A549 (cell line): ENCODE data around the gene XPR1.

Experiments used
- RAD21 ChIP-seq, 2 experiments: fragments of >200 bp in 1 of 2; sonication (Bioruptor Twin) in 1 of 2; formaldehyde crosslinking in 1 of 2; IDR thresholded peaks in 1 of 2; conservative IDR thresholded peaks in 1 of 2; 2 replicates in 1 of 2; 3 replicates in 1 of 2; pipeline ENCODE4 v1.6.1; 2012 to 2018; ENCODE audit warnings: inconsistent platforms in 1 of 2
- RCOR1 ChIP-seq: fragments of 150-350 bp; IDR thresholded peaks from 2 replicates; pipeline ENCODE4 v1.6.1; 2014; ENCODE audit warnings: antibody characterized with exemption, low read length, low read depth
- SMC3 ChIP-seq: fragments of >200 bp; sonication (Bioruptor Twin); formaldehyde crosslinking; IDR thresholded peaks from 3 replicates; pipeline ENCODE4 v1.6.1; 2018; ENCODE audit warnings: inconsistent platforms
- TF ChIP-seq, protein P1 (sequence below): fragments of >200 bp; sonication (Bioruptor Twin); formaldehyde crosslinking; IDR thresholded peaks from 3 replicates; pipeline ENCODE4 v1.5.1; 2016

DNA sequence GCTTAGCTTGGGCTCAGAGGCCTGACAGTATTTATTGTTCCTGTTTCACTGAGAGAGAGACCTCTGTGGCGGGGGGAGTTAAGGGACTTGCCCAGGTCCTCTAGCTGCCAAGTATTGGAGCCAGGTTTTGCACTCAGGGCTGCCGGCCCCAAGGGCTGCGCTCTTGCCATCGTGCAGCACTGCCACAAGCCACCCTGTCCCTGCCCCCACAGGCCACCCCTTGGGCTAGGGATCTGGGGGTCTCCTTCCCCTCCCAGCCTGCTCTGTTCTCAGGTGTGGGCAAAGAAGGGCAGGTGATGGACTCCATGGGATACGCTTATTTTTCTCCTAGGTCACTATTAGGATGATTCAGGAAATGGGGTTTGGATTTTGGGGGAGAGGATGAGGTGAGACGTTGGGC, 289.6 kb downstream of the XPR1 start:
- TF ChIP-seq RAD21 (conservative IDR thresholded peaks at IDR 0.05 in 1 of 2, IDR thresholded peaks at IDR 0.05 in 1 of 2) (no peak), RCOR1 (no peak), SMC3 (no peak)
- TF ChIP-seq, protein P1, sequence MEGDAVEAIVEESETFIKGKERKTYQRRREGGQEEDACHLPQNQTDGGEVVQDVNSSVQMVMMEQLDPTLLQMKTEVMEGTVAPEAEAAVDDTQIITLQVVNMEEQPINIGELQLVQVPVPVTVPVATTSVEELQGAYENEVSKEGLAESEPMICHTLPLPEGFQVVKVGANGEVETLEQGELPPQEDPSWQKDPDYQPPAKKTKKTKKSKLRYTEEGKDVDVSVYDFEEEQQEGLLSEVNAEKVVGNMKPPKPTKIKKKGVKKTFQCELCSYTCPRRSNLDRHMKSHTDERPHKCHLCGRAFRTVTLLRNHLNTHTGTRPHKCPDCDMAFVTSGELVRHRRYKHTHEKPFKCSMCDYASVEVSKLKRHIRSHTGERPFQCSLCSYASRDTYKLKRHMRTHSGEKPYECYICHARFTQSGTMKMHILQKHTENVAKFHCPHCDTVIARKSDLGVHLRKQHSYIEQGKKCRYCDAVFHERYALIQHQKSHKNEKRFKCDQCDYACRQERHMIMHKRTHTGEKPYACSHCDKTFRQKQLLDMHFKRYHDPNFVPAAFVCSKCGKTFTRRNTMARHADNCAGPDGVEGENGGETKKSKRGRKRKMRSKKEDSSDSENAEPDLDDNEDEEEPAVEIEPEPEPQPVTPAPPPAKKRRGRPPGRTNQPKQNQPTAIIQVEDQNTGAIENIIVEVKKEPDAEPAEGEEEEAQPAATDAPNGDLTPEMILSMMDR: no peak
